CD4-positive, alpha-beta memory T cell (primary cell): ENCODE measurements around the gene EPOP. TPM values are rescaled to one million over a fixed set of nuclear protein-coding genes. Genes with fewer than 3 reads are reported as not detected.

Source experiments
- CTCF ChIA-PET: fragments of 350-600 bp; sonication (Branson Sonifier 250); formaldehyde crosslinking; loops from one replicate; lab custom pipeline; 2021; ENCODE audit warnings: inconsistent platforms; ENCODE audit not compliant: partially characterized antibody; lab: Charles Lee
- POLR2A ChIA-PET: fragments of 350-600 bp; sonication (Branson Sonifier 250); formaldehyde crosslinking; loops from one replicate; lab custom pipeline; 2021; ENCODE audit not compliant: partially characterized antibody; lab: Charles Lee
- DNase-seq, 5 donors: peaks; one replicate each; pipeline versions ENCODE4 v3.0.0 to v3.0.0-alpha.2; 2020 to 2022; ENCODE audit warnings: mixed read lengths in 1 of 5
- H3K27ac ChIP-seq: one replicate; pipeline ENCODE4 v1.7.0; 2013; ENCODE audit warnings: low read depth, low read length
- H3K27me3 ChIP-seq: 2 replicates; pipeline ENCODE4 v1.7.0; 2013; ENCODE audit warnings: mild to moderate bottlenecking, low read length, moderate library complexity; ENCODE audit not compliant: insufficient read depth
- H3K36me3 ChIP-seq: 2 replicates; pipeline ENCODE4 v1.7.0; 2013; ENCODE audit warnings: mild to moderate bottlenecking, low read length, moderate library complexity; ENCODE audit not compliant: insufficient read depth
- H3K4me1 ChIP-seq: 2 replicates; pipeline ENCODE4 v1.7.0; 2013; ENCODE audit warnings: mild to moderate bottlenecking, low read length, moderate library complexity; ENCODE audit not compliant: insufficient read depth
- H3K4me3 ChIP-seq, 2 donors: one replicate each; pipeline ENCODE4 v1.7.0; 2013; ENCODE audit warnings: low read length in 2 of 2, mild to moderate bottlenecking in 1 of 2
- H3K9me3 ChIP-seq, 2 donors: one replicate each; pipeline ENCODE4 v1.7.0; 2013; ENCODE audit warnings: low read length in 2 of 2, control low read depth in 1 of 2; ENCODE audit not compliant: control insufficient read depth in 1 of 2
- H3K27ac Mint-ChIP-seq, 7 donors: one replicate each; pipeline ENCODE4 v1.8.0; 2020 to 2021; ENCODE audit warnings: mixed read lengths in 7 of 7, mild to moderate bottlenecking in 6 of 7, inconsistent platforms in 3 of 7, moderate library complexity in 3 of 7
- H3K27me3 Mint-ChIP-seq, 2 donors: one replicate each; pipeline ENCODE4 v1.8.0; 2020 to 2021; ENCODE audit warnings: mixed read lengths in 2 of 2
- H3K36me3 Mint-ChIP-seq, 2 donors: one replicate each; pipeline ENCODE4 v1.8.0; 2020 to 2021; ENCODE audit warnings: mixed read lengths in 2 of 2, inconsistent platforms in 1 of 2, mild to moderate bottlenecking in 1 of 2
- H3K4me1 Mint-ChIP-seq, 4 donors: one replicate each; pipeline ENCODE4 v1.8.0; 2020 to 2021; ENCODE audit warnings: mixed read lengths in 4 of 4, mild to moderate bottlenecking in 1 of 4
- H3K4me3 Mint-ChIP-seq, 8 donors: one replicate each; pipeline ENCODE4 v1.8.0; 2020 to 2021; ENCODE audit warnings: mixed read lengths in 8 of 8, mild to moderate bottlenecking in 7 of 8, moderate library complexity in 6 of 8, inconsistent platforms in 3 of 8
- H3K9me3 Mint-ChIP-seq, 8 donors: one replicate each; pipeline ENCODE4 v1.8.0; 2020 to 2021; ENCODE audit warnings: mixed read lengths in 8 of 8, mild to moderate bottlenecking in 5 of 8, inconsistent platforms in 3 of 8, moderate library complexity in 1 of 8
- intact Hi-C: fragments of 100-400 bp; cut with micrococcal nuclease; formaldehyde crosslinking; loops from one replicate; pipeline ENCODE4 v1.15.1; 2023
- polyA plus RNA-seq, 2 donors: library from polyadenylated mRNA; unstranded; fragments of 300-500 nt; fragmentation: Illumina TruSeq; gene quantifications; one replicate each; pipeline ENCODE4 v1.2.3, GENCODE V29; 2021
- total RNA-seq, 2 experiments: library from RNA; stranded (reverse); gene quantifications; one replicate each; pipeline ENCODE4 v1.2.3, GENCODE V29; 2021

Gene EPOP
- total and polyA plus RNA-seq, 4 experiments from 2014 or later: 0.09 to 0.25 TPM; not detected in 2

- Histone ChIP-seq H3K36me3 (no peaks in the 10 kb centered on the region), H3K27me3 (peaks cover 18% of the 10 kb centered on the region), H3K27ac (peak overlapping the region; percentile 9), H3K9me3 (no peaks in the 10 kb centered on the region), H3K4me1 (peaks cover 11% of the 10 kb centered on the region), H3K4me3 (peak overlapping the region in 1 of 2 donors; percentile 52)
- CTCF ChIA-PET: interaction anchor here (1.5 to 8.2 kb wide), 3 partner anchors 33 to 118 kb away, joined by 4 to 198 read pairs (median 6); partner anchors contain the start of gene CISD3
- H3K4me1 Mint-ChIP-seq: peaks cover 5 to 25% (median 11%) of the 10 kb centered on the region in 4 donors
- H3K9me3 Mint-ChIP-seq: no peaks in the 10 kb centered on the region
- H3K27ac Mint-ChIP-seq: no peak overlapping the region
- POLR2A ChIA-PET: interaction anchor here (1.0 to 5.5 kb wide), 3 partner anchors 28 to 57 kb away, joined by 3 to 37 read pairs (median 4); partner anchors contain the start of gene MLLT6
- peak in 4 of 5 donors; percentile 23 to 29 (median 26) for DNase-seq
- H3K4me3 Mint-ChIP-seq: peak overlapping the region in 3 of 8 donors; percentile 4 to 9 (median 6)
- H3K27me3 Mint-ChIP-seq: peaks cover 24 to 37% of the 10 kb centered on the region in 2 donors
- H3K36me3 Mint-ChIP-seq: no peaks in the 10 kb centered on the region
- intact Hi-C loops: loop anchor here (2.0 kb wide), 1 partner anchor 115 kb away; no protein-coding TSS in a partner anchor
Observed at GRCh38 chr17:38674014-38674748, 576 bp downstream of the EPOP start.

DNA sequence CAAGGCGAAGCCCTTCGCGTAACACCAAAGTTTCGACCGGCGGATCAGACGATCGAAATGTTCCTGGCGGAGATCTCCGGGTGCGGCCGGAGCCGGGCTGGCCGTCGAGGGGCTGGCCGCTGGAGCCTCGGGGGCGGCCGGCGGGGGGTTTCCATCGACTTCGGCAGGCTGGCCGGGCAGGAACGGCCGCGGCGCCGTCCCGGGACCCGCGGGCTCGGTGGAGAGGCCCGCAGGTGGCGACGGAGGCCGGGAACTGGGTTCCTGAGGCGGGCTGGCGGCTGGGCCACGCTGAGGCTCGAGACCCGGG lies 1.1 kb downstream of the EPOP start:
- Histone ChIP-seq H3K27me3 (peaks cover 22% of the 10 kb centered on the region), H3K4me1 (peaks cover 11% of the 10 kb centered on the region), H3K36me3 (no peaks in the 10 kb centered on the region), H3K4me3 (peak overlapping the region in 1 of 2 donors; percentile 52), H3K27ac (no peak overlapping the region), H3K9me3 (no peaks in the 10 kb centered on the region)
- peaks cover 29 to 42% of the 10 kb centered on the region in 2 donors for H3K27me3 Mint-ChIP-seq
- ChIA-PET CTCF (interaction anchor here (2.1 to 8.2 kb wide), 2 partner anchors 60 to 118 kb away, joined by 4 to 198 read pairs; partner anchors contain the start of gene CISD3), POLR2A (interaction anchor here (1.0 to 5.5 kb wide), 2 partner anchors 31 to 58 kb away, joined by 3 to 37 read pairs; partner anchors contain the start of gene MLLT6)
- DNase-seq: no peak
- H3K27ac Mint-ChIP-seq: no peak overlapping the region
- intact Hi-C loops: loop anchor here (2.0 kb wide), 1 partner anchor 115 kb away; no protein-coding TSS in a partner anchor
- no peaks in the 10 kb centered on the region for H3K36me3 Mint-ChIP-seq
- no peak overlapping the region for H3K4me3 Mint-ChIP-seq
- no peaks in the 10 kb centered on the region for H3K9me3 Mint-ChIP-seq
- H3K4me1 Mint-ChIP-seq: peaks cover 5 to 25% (median 11%) of the 10 kb centered on the region in 4 donors

DNA sequence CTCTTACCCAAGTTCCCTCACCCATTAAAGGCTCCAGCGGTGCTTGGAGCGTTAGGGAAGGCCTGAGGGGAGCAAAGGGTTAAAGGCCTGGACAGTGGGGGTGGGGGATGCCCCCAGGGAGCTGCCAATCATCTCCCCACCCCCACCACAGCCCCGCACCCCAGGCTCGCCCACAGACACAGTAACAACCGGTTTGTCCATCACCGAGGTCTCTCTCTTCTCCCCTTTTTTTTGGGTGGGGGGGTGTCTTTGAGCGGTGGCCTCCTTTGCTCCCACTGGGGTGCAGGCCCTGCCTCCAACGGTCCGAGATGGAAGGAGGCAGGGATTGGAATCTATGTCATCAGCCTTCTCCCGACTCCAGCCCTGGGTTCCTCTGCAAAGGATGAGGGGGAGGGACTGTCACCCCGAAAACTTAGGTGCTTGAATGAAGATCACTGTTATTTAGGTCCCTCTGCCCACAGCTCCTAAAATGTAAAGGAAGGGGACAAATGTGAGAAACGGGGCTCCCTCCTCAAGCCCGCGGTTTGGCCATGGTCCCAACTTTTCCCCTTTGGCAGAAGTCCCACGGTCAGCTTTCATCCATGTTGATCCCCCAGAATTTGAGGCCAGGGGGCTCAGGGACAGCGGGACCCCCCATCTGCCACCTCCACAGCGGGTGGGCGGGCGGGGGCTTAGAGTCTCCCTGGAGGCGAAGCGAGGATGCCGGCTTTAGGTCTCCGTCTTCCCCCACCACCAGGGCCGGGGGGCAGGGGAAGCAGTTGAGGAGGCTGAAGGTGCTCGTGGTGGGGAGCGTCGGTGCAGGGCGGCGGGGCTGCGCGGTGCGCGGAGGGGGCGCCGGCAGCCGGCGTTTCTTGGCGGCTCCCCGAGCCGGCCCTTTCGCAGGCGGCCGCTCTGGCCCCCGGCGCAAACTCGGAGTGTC lies 1.7 kb downstream of the EPOP start:
- DNase-seq: peak in 1 of 5 donors; percentile 15

DNA sequence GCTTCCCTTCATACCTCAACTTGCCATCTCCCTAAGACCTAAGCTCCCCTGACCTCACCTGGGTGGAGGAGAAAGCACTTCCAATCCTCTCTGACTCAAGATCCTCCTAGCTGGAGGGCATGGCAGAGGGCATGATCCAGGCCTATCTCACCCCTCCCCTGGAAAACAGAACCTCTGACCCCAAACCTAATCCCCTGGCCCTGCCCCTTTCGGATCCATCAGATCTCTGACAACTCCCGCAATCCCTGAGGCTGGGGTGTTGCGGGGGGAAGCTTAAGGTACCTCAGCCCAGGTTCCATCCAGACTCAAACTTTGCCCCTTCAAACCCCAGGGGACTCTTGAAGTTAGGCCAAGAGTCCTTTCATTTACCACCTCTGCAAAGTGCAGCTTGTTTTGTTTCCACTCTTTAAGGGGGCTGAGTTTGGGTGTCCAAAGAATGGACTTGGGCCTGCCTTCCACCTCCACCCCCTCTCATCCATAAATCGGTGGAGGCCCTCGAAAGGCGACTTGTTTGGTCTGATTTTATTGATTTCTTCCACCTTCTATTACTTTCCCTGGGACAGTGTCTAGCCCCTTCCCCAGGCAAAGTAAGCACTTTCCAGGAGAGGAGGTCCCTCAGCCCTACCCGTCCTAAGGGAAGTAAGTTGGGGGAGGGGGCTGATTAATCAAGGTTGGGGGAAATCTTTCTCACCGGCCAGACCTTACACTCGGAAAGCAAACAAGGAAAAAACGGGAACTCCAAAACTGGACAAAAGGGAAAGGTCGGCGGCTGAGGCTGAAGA lies 2.6 kb downstream of the EPOP start:
- intact Hi-C loops: no loop called here
- no peak for DNase-seq
- Histone ChIP-seq H3K36me3 (no peaks in the 10 kb centered on the region), H3K27me3 (peaks cover 24% of the 10 kb centered on the region), H3K27ac (no peak overlapping the region), H3K4me1 (peaks cover 9% of the 10 kb centered on the region), H3K4me3 (no peak overlapping the region), H3K9me3 (no peaks in the 10 kb centered on the region)
- ChIA-PET CTCF (interaction anchor here (1.2 to 1.6 kb wide), 2 partner anchors 9 to 114 kb away, joined by 5 read pairs; no protein-coding TSS in a partner anchor), POLR2A (no interaction called here)
- Mint-ChIP-seq H3K27ac (peak overlapping the region in 1 of 7 donors; percentile 5), H3K9me3 (no peaks in the 10 kb centered on the region), H3K4me1 (peaks cover 5 to 28% (median 11%) of the 10 kb centered on the region in 4 donors), H3K36me3 (no peaks in the 10 kb centered on the region), H3K4me3 (peak overlapping the region in 5 of 8 donors; percentile 1 to 67 (median 52)), H3K27me3 (peaks cover 34 to 54% of the 10 kb centered on the region in 2 donors)

More for the DNA sequence above, 1.7 kb downstream of the EPOP start:
- H3K27ac Mint-ChIP-seq: no peak overlapping the region
- ChIA-PET CTCF (interaction anchor here (8.2 kb wide), 1 partner anchor 61 kb away, joined by 198 read pairs; the partner anchor contains the start of gene CISD3), POLR2A (interaction anchor here (5.5 kb wide), 1 partner anchor 32 kb away, joined by 37 read pairs; the partner anchor contains the start of gene MLLT6)
- peaks cover 11% of the 10 kb centered on the region for H3K4me1 ChIP-seq
- no peaks in the 10 kb centered on the region for H3K9me3 ChIP-seq
- H3K4me1 Mint-ChIP-seq: peaks cover 5 to 25% (median 11%) of the 10 kb centered on the region in 4 donors
- no peak overlapping the region for H3K27ac ChIP-seq
- H3K27me3 ChIP-seq: peaks cover 24% of the 10 kb centered on the region
- intact Hi-C loops: no loop called here
- H3K36me3 Mint-ChIP-seq: no peaks in the 10 kb centered on the region
- H3K9me3 Mint-ChIP-seq: no peaks in the 10 kb centered on the region
- H3K4me3 ChIP-seq: no peak overlapping the region
- peak overlapping the region in 7 of 8 donors; percentile 1 to 68 (median 63) for H3K4me3 Mint-ChIP-seq
- H3K36me3 ChIP-seq: no peaks in the 10 kb centered on the region
- peaks cover 32 to 48% of the 10 kb centered on the region in 2 donors for H3K27me3 Mint-ChIP-seq

DNA sequence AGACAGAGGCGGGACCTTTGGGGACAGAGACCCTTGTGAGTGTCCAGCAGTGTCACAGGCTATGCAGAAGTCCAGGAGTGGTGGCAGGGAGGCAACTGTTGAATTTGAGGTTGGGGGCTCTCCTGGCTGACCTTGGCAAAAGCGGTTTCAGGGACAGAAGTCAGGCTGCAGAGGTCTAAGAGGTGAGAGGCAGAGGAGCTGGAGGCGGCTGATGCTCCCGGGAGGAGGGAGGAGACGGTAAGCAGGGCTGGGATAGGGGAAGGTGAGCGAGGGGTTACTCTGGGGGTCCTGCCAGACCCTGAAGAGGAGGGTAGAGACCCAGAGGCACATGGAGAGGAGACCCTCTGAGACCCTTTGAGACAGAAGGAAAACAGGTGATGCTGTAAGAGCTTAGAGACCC lies 5.2 kb downstream of the EPOP start:
- H3K9me3 Mint-ChIP-seq: no peaks in the 10 kb centered on the region
- Histone ChIP-seq H3K27me3 (peaks cover 24% of the 10 kb centered on the region), H3K4me3 (no peak overlapping the region), H3K4me1 (no peaks in the 10 kb centered on the region), H3K9me3 (no peaks in the 10 kb centered on the region), H3K27ac (no peak overlapping the region), H3K36me3 (no peaks in the 10 kb centered on the region)
- no peaks in the 10 kb centered on the region for H3K36me3 Mint-ChIP-seq
- H3K27me3 Mint-ChIP-seq: peaks cover 38 to 47% of the 10 kb centered on the region in 2 donors
- ChIA-PET CTCF (interaction anchor here (1.0 to 8.0 kb wide), 7 partner anchors 8 to 110 kb away, joined by 3 to 121 read pairs (median 3); no protein-coding TSS in a partner anchor), POLR2A (interaction anchor here (1.1 kb wide), 1 partner anchor 112 kb away, joined by 3 read pairs; no protein-coding TSS in a partner anchor)
- H3K27ac Mint-ChIP-seq: no peak overlapping the region
- no peak for DNase-seq
- intact Hi-C loops: no loop called here
- no peak overlapping the region for H3K4me3 Mint-ChIP-seq
- peaks cover 0 to 10% (median 1%) of the 10 kb centered on the region in 4 donors for H3K4me1 Mint-ChIP-seq

DNA sequence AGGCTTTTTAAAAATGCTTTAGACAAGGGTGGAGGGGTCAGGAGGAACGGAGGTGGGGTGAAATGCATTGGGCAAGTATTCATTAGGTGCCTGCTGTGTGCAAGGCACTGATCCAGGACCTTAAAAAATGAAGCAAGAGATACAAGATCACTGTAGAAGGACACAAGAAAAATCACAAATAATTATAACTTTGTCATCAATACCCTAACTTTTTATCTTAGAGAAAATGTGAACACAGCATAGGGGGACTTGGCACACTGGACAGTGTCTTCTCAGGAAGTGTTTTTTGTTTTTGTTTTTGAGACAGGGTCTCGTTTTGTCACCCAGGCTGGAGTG lies 7.0 kb downstream of the EPOP start:
- intact Hi-C loops: loop anchor here (1.0 kb wide), 2 partner anchors 109 to 244 kb away; no protein-coding TSS in a partner anchor
- ChIA-PET CTCF (interaction anchor here (0.7 to 8.0 kb wide), 13 partner anchors 10 to 241 kb away, joined by 3 to 121 read pairs (median 3); no protein-coding TSS in a partner anchor), POLR2A (interaction anchor here (1.0 to 1.4 kb wide), 3 partner anchors 67 to 110 kb away, joined by 3 to 4 read pairs (median 4); no protein-coding TSS in a partner anchor)
- no peak overlapping the region for H3K27ac Mint-ChIP-seq
- no peaks in the 10 kb centered on the region for H3K9me3 Mint-ChIP-seq
- H3K36me3 Mint-ChIP-seq: no peaks in the 10 kb centered on the region
- H3K27me3 Mint-ChIP-seq: peaks cover 42 to 50% of the 10 kb centered on the region in 2 donors
- no peak overlapping the region for H3K4me3 ChIP-seq
- no peak for DNase-seq
- no peaks in the 10 kb centered on the region for H3K4me1 ChIP-seq
- H3K27me3 ChIP-seq: peaks cover 20% of the 10 kb centered on the region
- no peak overlapping the region for H3K4me3 Mint-ChIP-seq
- no peak overlapping the region for H3K27ac ChIP-seq
- H3K9me3 ChIP-seq: no peaks in the 10 kb centered on the region
- peaks cover 0 to 10% (median 1%) of the 10 kb centered on the region in 4 donors for H3K4me1 Mint-ChIP-seq
- no peaks in the 10 kb centered on the region for H3K36me3 ChIP-seq
